ENCODE results near the gene NAPSA.

Gene NAPSA

GRCh38 chr19:50381881-50382729 lies 16.7 kb upstream of the NAPSA start:
- CTCF ChIA-PET = no interaction called here
- POLR2A ChIA-PET = no interaction called here
- no peak for DNase-seq (ENCODE audit: low read depth, low spot score)
- no peak for TF ChIP-seq CTCF (IDR thresholded peaks at IDR 0.05; ENCODE audit: insufficient read depth, low read length, missing control alignments)
- H3K4me3 ChIP-seq (ENCODE audit: low read depth, low read length) = no peak overlapping the region

GRCh38 chr19:50380751-50381151 lies 15.3 kb upstream of the NAPSA start:
- ChIA-PET POLR2A (no interaction called here), CTCF (no interaction called here)
- no peak overlapping the region for H3K4me3 ChIP-seq (ENCODE audit: low read depth, low read length)
- no peak for DNase-seq (ENCODE audit: low read depth, low spot score)
- TF ChIP-seq CTCF (IDR thresholded peaks at IDR 0.05; ENCODE audit: insufficient read depth, low read length, missing control alignments) = no peak

GRCh38 chr19:50380137-50380536 lies 14.7 kb upstream of the NAPSA start:
- ChIA-PET CTCF (no interaction called here), POLR2A (no interaction called here)
- no peak for DNase-seq (ENCODE audit: low read depth, low spot score)
- no peak overlapping the region for H3K4me3 ChIP-seq (ENCODE audit: low read depth, low read length)
- no peak for TF ChIP-seq CTCF (IDR thresholded peaks at IDR 0.05; ENCODE audit: insufficient read depth, low read length, missing control alignments)

- no peak for DNase-seq (ENCODE audit: low read depth, low spot score)
- TF ChIP-seq CTCF (IDR thresholded peaks at IDR 0.05; ENCODE audit: insufficient read depth, low read length, missing control alignments) = no peak
- no peak overlapping the region for H3K4me3 ChIP-seq (ENCODE audit: low read depth, low read length)
- ChIA-PET POLR2A (no interaction called here), CTCF (no interaction called here)
These were observed 14.2 kb upstream of the NAPSA start for GRCh38 chr19:50379602-50380001.

- ChIA-PET POLR2A (no interaction called here), CTCF (no interaction called here)
- TF ChIP-seq CTCF (IDR thresholded peaks at IDR 0.05; ENCODE audit: insufficient read depth, low read length, missing control alignments) = no peak
- DNase-seq (ENCODE audit: low read depth, low spot score) = no peak
- no peak overlapping the region for H3K4me3 ChIP-seq (ENCODE audit: low read depth, low read length)
These were observed 13.4 kb upstream of the NAPSA start for GRCh38 chr19:50378863-50379236.

- DNase-seq (ENCODE audit: low read depth, low spot score) = no peak
- ChIA-PET POLR2A (no interaction called here), CTCF (interaction anchor here (1.8 kb wide), 1 partner anchor 10 kb away, joined by 8 read pairs; no protein-coding TSS in a partner anchor)
- TF ChIP-seq CTCF (IDR thresholded peaks at IDR 0.05; ENCODE audit: insufficient read depth, low read length, missing control alignments) = no peak
- no peak overlapping the region for H3K4me3 ChIP-seq (ENCODE audit: low read depth, low read length)
These were observed 12.9 kb upstream of the NAPSA start for GRCh38 chr19:50378169-50378862.

Data from AG04449 (cell line).